GM18502 (cell line): ENCODE results near the gene TMEM182.

ENCODE experiments used
- ATAC-seq: cut with Tn5 transposase; IDR thresholded peaks from one replicate; pipeline ENCODE4 v1.9.1; 2021; ENCODE audit warnings: mild to moderate bottlenecking; ENCODE audit not compliant: unreplicated experiment, poor library complexity

TMEM182 gene

GRCh38 chr2:102764083-102764482 lies 2.3 kb downstream of the TMEM182 start:
- ATAC-seq, result no peak

DNA sequence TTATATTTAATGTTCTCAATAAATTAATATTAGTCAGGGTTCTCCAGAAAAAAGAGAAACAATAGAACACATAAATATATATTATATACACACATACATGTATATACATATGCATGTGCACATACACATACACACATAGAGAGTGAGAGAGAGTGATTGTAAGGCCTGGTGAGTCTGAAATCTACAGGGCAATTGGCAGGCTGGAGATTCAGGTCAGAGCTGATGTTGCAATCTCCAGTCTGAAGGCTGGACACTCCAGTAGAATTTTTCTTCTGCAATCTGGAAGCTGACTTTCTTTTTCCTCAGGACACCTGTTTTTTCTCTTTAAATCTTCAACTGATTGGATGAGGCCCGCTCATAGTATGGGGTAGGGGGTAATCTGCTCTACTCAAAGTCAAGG lies 3.2 kb downstream of the TMEM182 start:
- no peak for ATAC-seq

DNA sequence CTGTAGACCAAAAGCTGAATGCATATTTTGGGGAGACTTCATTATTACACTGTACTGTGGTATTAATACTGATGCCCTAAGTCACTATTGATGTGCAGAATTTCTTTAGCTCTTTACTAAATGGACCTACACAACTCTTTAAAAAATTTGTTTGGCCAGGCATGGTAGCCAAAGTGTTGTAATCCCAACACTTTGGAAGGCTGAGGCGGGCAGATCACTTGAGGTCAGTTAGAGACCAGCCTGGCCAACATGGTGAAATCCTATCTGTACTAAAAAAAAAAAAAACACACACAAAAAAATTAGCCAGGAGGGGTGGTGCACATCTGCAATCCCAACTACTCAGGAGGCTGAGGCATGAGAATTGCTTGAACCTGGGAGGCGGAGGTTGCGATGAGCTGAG lies 6.4 kb downstream of the TMEM182 start:
- ATAC-seq, result no peak

DNA sequence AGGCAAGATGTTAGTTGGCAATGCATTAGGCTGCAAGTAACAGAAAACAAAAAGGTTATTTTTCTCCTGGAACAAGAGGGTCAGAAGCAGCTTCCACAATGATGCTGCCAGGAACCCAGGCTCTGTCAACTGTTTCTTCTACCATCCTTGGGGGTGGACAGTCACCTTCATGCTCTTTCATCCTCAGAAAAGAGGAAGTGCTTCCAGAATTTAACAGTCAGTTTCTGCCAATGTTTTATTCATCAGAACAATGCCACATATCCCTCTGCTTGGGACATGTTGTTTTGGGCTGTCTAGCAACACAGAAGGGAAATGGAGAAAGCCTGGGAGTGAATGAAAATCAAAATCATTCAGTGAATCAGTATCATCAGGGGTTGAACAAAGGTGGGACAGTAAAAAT lies 7.1 kb downstream of the TMEM182 start:
- no peak for ATAC-seq

GRCh38 chr2:102770506-102770905 lies 8.7 kb downstream of the TMEM182 start:
- no peak for ATAC-seq

DNA sequence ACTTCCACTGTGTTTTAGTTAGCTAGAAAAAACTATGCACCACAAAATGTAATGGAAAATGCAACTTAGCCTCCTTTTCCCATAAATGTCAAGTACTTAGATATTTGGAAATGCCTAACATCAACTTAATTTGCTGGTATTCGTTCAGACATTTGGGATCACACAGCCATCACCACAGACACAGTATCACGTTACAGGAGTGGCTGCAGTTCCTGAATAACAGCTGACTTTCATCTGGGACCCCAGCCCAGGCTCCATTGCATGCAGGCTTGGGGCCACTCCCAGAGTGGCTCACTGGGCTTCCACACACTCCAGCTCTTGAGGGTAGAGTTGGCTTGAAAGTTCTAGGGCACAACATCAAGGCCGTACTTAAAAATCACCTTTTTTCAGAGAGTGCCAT lies 9.3 kb downstream of the TMEM182 start:
- ATAC-seq, result no peak

DNA sequence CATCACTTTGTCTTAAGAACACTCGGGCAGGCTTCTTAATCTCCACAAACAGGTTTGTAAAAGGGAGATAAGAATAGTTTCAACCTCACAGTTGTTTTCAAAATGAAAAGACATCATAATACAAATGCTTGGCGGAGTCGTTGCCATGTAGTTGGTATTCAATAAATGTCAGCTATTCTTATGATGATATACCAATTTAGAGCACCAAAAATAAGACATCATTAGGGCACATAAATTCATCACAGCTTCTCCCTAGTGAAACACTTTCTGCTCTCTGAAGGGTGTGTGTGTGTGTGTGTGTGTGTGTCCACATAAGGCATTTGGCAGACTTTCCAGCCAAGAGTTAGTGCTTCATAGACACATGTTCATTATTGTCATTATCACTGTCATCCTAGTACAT lies 10.8 kb downstream of the TMEM182 start:
- no peak for ATAC-seq

- no peak for ATAC-seq
Measured at GRCh38 chr2:102773149-102773705, 11.4 kb downstream of the TMEM182 start.

GRCh38 chr2:102778260-102778659 lies 16.4 kb downstream of the TMEM182 start:
- ATAC-seq, result no peak

DNA sequence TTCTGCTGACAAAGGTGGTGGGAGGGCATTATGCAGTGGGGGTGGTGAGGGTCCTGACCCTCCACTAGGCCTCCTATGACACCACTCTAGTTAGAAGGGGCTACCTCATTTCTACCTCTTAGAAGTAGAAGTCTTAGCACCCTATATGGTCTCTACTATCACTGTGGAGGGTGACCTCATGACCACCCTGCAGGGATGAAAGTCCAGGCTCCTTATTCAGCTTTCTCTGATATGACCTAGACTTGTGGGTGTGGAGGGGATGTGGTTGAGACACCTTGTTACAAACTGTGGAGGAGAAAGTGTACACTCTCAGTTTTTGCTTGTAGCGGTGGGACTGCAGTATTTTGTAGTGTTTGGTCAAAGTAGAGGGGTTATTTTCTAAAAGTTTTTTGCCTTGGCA lies 18.6 kb downstream of the TMEM182 start:
- no peak for ATAC-seq

- ATAC-seq, result no peak
Measured at GRCh38 chr2:102782187-102782586, 20.4 kb downstream of the TMEM182 start.

GRCh38 chr2:102782933-102783332 lies 21.1 kb downstream of the TMEM182 start:
- no peak for ATAC-seq

DNA sequence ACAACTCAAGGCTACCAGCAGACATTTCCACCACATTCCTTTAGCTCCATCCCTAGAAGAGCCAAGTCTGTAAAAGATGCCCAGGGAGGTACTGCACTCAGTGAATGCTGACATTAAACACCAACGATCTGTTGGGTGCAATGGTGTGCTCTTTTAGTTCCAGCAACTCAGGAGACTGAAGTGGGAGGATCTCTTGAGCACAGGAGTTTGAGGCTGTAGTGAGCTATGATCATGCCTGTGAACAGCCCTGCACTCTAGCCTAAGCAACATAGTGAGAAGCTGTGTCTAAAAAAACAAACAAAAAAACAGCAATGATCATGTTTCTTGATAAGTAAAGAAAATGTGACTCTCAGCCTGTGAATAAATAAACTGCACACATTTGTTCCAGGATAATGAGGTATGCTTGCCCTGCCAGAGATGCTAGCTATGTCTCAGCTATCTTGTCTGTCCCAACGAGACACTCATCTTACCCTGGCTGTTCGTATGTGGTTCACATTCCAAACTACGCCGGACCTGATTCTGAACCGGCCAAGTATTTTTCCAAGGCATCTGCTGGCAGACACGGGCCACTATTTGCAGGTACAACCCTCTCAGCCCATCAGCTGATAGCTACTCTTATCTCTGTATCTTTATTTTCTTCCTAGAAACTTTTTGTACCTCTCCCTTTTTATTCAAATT lies 21.8 kb downstream of the TMEM182 start:
- ATAC-seq, result no peak

GRCh38 chr2:102784940-102785339 lies 23.1 kb downstream of the TMEM182 start:
- no peak for ATAC-seq

- no peak for ATAC-seq
Measured at GRCh38 chr2:102788216-102788884, 26.5 kb downstream of the TMEM182 start.

- no peak for ATAC-seq
Measured at GRCh38 chr2:102788885-102789260, 27.0 kb downstream of the TMEM182 start.

GRCh38 chr2:102789349-102790090 lies 27.7 kb downstream of the TMEM182 start:
- ATAC-seq, result no peak

DNA sequence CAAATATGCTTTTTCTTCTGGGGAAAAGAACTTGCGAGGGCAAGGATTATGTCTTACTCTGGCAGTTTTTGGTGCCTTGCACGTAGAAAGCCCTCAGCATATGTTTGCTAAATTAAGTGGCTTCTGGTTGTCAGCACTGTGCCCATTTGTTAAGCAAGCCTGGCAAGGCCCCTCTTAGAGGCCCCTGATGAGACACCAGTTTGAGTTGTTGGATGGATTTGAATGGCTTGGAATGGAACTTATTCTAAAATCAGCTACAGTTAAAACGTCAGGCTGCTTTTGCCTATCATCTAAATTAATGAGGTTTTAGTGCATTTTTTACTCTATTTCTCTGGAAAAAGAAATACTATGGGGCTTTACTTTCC lies 28.2 kb downstream of the TMEM182 start:
- no peak for ATAC-seq

GRCh38 chr2:102792568-102793208 lies 30.9 kb downstream of the TMEM182 start:
- no peak for ATAC-seq

GRCh38 chr2:102795641-102796040 lies 33.8 kb downstream of the TMEM182 start:
- ATAC-seq, result no peak

DNA sequence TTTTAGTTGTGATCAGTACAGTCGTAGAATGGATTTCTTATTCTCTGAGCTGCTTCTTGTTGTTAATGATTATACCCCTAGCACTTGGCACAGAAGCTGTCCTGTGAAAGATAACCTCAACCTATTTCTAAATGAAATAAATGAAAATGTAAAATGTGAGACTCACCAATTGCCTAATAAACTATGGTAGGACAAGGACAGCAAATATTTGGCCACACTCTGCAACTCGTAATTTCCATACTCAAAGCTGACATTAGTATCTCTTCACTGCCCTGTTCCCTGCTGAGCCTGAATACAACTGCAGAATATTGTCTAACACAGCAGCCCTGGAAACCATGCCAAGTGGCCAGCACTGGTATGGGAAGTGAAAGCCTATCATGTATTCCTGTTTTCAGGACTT lies 34.5 kb downstream of the TMEM182 start:
- ATAC-seq, result no peak
